K562 (cell line): ENCODE data around the gene FKBP8. TPM values are rescaled to one million over a fixed set of nuclear protein-coding genes. Genes with fewer than 3 reads are reported as not detected.

ENCODE experiments used
- BCLAF1 ChIP-seq, 2 experiments: fragments of 450-650 bp in 1 of 2; IDR thresholded peaks; 2 replicates each; pipeline ENCODE4 v1.6.1; 2011 to 2017; ENCODE audit warnings: low read depth in 2 of 2, antibody characterized with exemption in 1 of 2, borderline replicate concordance in 1 of 2, low read length in 1 of 2, mild to moderate bottlenecking in 1 of 2, mixed read lengths in 1 of 2; ENCODE audit not compliant: control insufficient read depth in 1 of 2
- CTCFL ChIP-seq: IDR thresholded peaks from 2 replicates; pipeline ENCODE4 v1.6.1; 2011; ENCODE audit warnings: borderline replicate concordance, low read depth, mild to moderate bottlenecking, moderate library complexity, low read length; ENCODE audit not compliant: insufficient read depth, poor library complexity, severe bottlenecking
- CXXC5 ChIP-seq: fragments of 250-450 bp; sonication (Bioruptor Pico); IDR thresholded peaks from 2 replicates; pipeline ENCODE4 v1.8.0; 2022; ENCODE audit warnings: inconsistent platforms, mild to moderate bottlenecking, moderate library complexity
- ETV5 ChIP-seq: sonication (generic); formaldehyde crosslinking; IDR thresholded peaks from 2 replicates; pipeline ENCODE4 v1.4.0; 2020; ENCODE audit warnings: low read depth, mild to moderate bottlenecking, missing genetic modification reagents
- HCFC1 ChIP-seq: IDR thresholded peaks from 2 replicates; pipeline ENCODE4 v1.6.1; 2012; ENCODE audit warnings: low read depth, low read length, improper control_type of control experiment
- HIVEP1 ChIP-seq: fragments of 250-450 bp; sonication (Bioruptor Pico); IDR thresholded peaks from 2 replicates; pipeline ENCODE4 v1.4.0; 2020; ENCODE audit warnings: mild to moderate bottlenecking
- HSF4 ChIP-seq: fragments of 250-450 bp; sonication (Bioruptor Pico); IDR thresholded peaks from 2 replicates; pipeline ENCODE4 v2.1.2; 2022; ENCODE audit warnings: mild to moderate bottlenecking, moderate library complexity, borderline replicate concordance
- KDM4B ChIP-seq, 2 experiments: fragments of 450-650 bp in 1 of 2; sonication (generic) in 1 of 2; IDR thresholded peaks; 2 replicates each; pipeline ENCODE4 v1.6.1; 2016 to 2017; ENCODE audit warnings: borderline replicate concordance in 2 of 2, antibody characterized with exemption in 1 of 2, low read depth in 1 of 2, mild to moderate bottlenecking in 1 of 2
- MEIS2 ChIP-seq: fragments of 450-650 bp; IDR thresholded peaks from 2 replicates; pipeline ENCODE4 v1.6.1; 2014; ENCODE audit warnings: mild to moderate bottlenecking; ENCODE audit not compliant: partially characterized antibody
- NONO ChIP-seq, 2 experiments: fragments of 200-400 bp in 1 of 2; fragments of 450-650 bp in 1 of 2; formaldehyde crosslinking in 1 of 2; IDR thresholded peaks; 2 replicates each; pipeline ENCODE4 v1.6.1; 2017; ENCODE audit warnings: low read depth in 2 of 2, mild to moderate bottlenecking in 2 of 2, moderate library complexity in 2 of 2, low read length in 1 of 2
- PRMT5 ChIP-seq: sonication (generic); formaldehyde crosslinking; IDR thresholded peaks from 2 replicates; pipeline ENCODE4 v1.5.0; 2020; ENCODE audit warnings: missing genetic modification reagents
- RBBP5 ChIP-seq: fragments of 200-600 bp; sonication (generic); IDR thresholded peaks from 2 replicates; pipeline ENCODE4 v1.6.1; 2012; ENCODE audit warnings: borderline replicate concordance, mild to moderate bottlenecking, low read length, control low read depth, inconsistent platforms; ENCODE audit not compliant: insufficient read depth, poor library complexity, severe bottlenecking
- THAP7 ChIP-seq: fragments of 250-450 bp; sonication (Bioruptor Pico); IDR thresholded peaks from 2 replicates; pipeline ENCODE4 v1.5.0; 2021
- ZNF239 ChIP-seq: fragments of 250-450 bp; sonication (Bioruptor Pico); IDR thresholded peaks from 2 replicates; pipeline ENCODE4 v1.4.0; 2020; ENCODE audit warnings: mild to moderate bottlenecking
- ZNF3 ChIP-seq: fragments of 250-450 bp; sonication (Bioruptor Pico); IDR thresholded peaks from 2 replicates; pipeline ENCODE4 v1.5.0; 2021; ENCODE audit warnings: mild to moderate bottlenecking, moderate library complexity
- polyA plus RNA-seq, 8 experiments: library from polyadenylated mRNA; depleted of rRNA in 4 of 8; stranded (reverse) in 5 of 8; unstranded in 3 of 8; fragments of >200 nt; fragmentation: Nextera tagmentation in 2 of 8; fragmentation: Illumina TruSeq in 1 of 8; extraction: Ambion mirVana in 2 of 8; extraction: Trizol in 1 of 8; gene quantifications; 2 replicates each; pipeline versions ENCODE4 v1.2.1 to v1.2.3, GENCODE V29; 2011 to 2014; ENCODE audit warnings: inconsistent platforms in 1 of 8, missing spikeins in 1 of 8
- total RNA-seq, 7 experiments: library from RNA; depleted of rRNA in 6 of 7; stranded (reverse); fragments of >200 nt in 6 of 7; fragmentation: Illumina TruSeq in 2 of 7; extraction: Trizol in 2 of 7; gene quantifications; 2 replicates each; pipeline versions ENCODE4 v1.2.1 to v1.2.3, GENCODE V29; 2011 to 2021; ENCODE audit warnings: low replicate concordance in 1 of 7
- TF ChIP-seq, protein P1 (sequence below): fragments of 450-650 bp; formaldehyde crosslinking; IDR thresholded peaks from 2 replicates; pipeline ENCODE4 v1.4.0; 2022; ENCODE audit warnings: missing genetic modification characterization
- TF ChIP-seq, protein P2 (sequence below): fragments of 450-650 bp; formaldehyde crosslinking; IDR thresholded peaks from 2 replicates; pipeline ENCODE4 v1.4.0; 2020; ENCODE audit warnings: mild to moderate bottlenecking, moderate library complexity

The FKBP8 gene
- total and polyA plus RNA-seq, 9 of the 15 experiments (the other 6 are each of a cell fraction or from before 2014, with no cell fraction given), result 0.46 to 236 (median 104) TPM

- no peak for TF ChIP-seq BCLAF1 (IDR thresholded peaks at IDR 0.05; ENCODE audit: borderline replicate concordance in 1 of 2, control insufficient read depth in 1 of 2, low read depth in 2 of 2, low read length in 1 of 2)
- no peak for TF ChIP-seq ZNF3 (CRISPR knock-in tag)
- TF ChIP-seq ETV5 (CRISPR knock-in tag), result peak; percentile 99
- TF ChIP-seq HCFC1, result peak; percentile 96
- peak in 1 of 2 experiments; percentile 76; a peak in 1 of 4 replicates for TF ChIP-seq KDM4B (IDR thresholded peaks at IDR 0.05; ENCODE audit: borderline replicate concordance in 2 of 2, low read depth in 1 of 2)
- TF ChIP-seq PRMT5 (CRISPR knock-in tag), result no peak
- TF ChIP-seq THAP7, result peak; percentile 66; the same call in 1 of the 2 replicates
- no peak for TF ChIP-seq ZNF239 (CRISPR knock-in tag)
- peak; percentile 56 for TF ChIP-seq MEIS2
- TF ChIP-seq, protein P1, sequence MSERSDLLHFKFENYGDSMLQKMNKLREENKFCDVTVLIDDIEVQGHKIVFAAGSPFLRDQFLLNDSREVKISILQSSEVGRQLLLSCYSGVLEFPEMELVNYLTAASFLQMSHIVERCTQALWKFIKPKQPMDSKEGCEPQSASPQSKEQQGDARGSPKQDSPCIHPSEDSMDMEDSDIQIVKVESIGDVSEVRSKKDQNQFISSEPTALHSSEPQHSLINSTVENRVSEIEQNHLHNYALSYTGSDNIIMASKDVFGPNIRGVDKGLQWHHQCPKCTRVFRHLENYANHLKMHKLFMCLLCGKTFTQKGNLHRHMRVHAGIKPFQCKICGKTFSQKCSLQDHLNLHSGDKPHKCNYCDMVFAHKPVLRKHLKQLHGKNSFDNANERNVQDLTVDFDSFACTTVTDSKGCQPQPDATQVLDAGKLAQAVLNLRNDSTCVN (CRISPR knock-in tag), result no peak
- TF ChIP-seq, protein P2, sequence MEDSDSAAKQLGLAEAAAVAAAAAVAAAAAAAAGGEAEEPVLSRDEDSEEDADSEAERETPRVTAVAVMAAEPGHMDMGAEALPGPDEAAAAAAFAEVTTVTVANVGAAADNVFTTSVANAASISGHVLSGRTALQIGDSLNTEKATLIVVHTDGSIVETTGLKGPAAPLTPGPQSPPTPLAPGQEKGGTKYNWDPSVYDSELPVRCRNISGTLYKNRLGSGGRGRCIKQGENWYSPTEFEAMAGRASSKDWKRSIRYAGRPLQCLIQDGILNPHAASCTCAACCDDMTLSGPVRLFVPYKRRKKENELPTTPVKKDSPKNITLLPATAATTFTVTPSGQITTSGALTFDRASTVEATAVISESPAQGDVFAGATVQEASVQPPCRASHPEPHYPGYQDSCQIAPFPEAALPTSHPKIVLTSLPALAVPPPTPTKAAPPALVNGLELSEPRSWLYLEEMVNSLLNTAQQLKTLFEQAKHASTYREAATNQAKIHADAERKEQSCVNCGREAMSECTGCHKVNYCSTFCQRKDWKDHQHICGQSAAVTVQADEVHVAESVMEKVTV (CRISPR knock-in tag), result no peak
- TF ChIP-seq RBBP5, result peak; percentile 83
- TF ChIP-seq CTCFL, result no peak
- peak; percentile 53 to 81; a peak in 3 of 4 replicates for TF ChIP-seq NONO (IDR thresholded peaks at IDR 0.05; ENCODE audit: low read depth in 2 of 2, low read length in 1 of 2)
- TF ChIP-seq CXXC5, result peak; percentile 98
- TF ChIP-seq HIVEP1, result no peak
- no peak for TF ChIP-seq HSF4
These were observed 28.4 kb upstream of the FKBP8 start, which contains the start of gene UBA52 (continued) for GRCh38 chr19:18571564-18572344.
